Nephron progenitor cell (in vitro differentiated cells): ENCODE data around the gene SLC43A1.

Experiments
- DNase-seq: peaks from one replicate; pipeline ENCODE4 v3.0.0; 2021
- H3K27ac Mint-ChIP-seq: 2 replicates; pipeline ENCODE4 v1.8.0; 2021; ENCODE audit warnings: mild to moderate bottlenecking, moderate library complexity, mixed read lengths
- H3K27me3 Mint-ChIP-seq: 2 replicates; pipeline ENCODE4 v1.8.0; 2021; ENCODE audit warnings: mild to moderate bottlenecking, low read depth, mixed read lengths; ENCODE audit not compliant: poor library complexity
- H3K36me3 Mint-ChIP-seq: 2 replicates; pipeline ENCODE4 v1.8.0; 2021; ENCODE audit warnings: low read depth, mixed read lengths
- H3K4me1 Mint-ChIP-seq: 2 replicates; pipeline ENCODE4 v1.8.0; 2021; ENCODE audit warnings: mixed read lengths
- H3K4me3 Mint-ChIP-seq: 2 replicates; pipeline ENCODE4 v1.8.0; 2021; ENCODE audit warnings: mild to moderate bottlenecking, moderate library complexity, mixed read lengths
- H3K9me3 Mint-ChIP-seq: 2 replicates; pipeline ENCODE4 v1.8.0; 2021; ENCODE audit warnings: mild to moderate bottlenecking, moderate library complexity, mixed read lengths
- CTCF ChIP-seq: fragments of 200-600 bp; sonication (generic); IDR thresholded peaks from 2 replicates; pipeline ENCODE4 v1.5.0; 2021; ENCODE audit warnings: antibody characterized with exemption

The SLC43A1 gene

GRCh38 chr11:57473285-57473841 is 42.1 kb downstream of the SLC43A1 start:
- Mint-ChIP-seq H3K4me1 (peaks cover 26% of the 10 kb centered on the region), H3K4me3 (no peak overlapping the region), H3K9me3 (no peaks in the 10 kb centered on the region), H3K36me3 (no peaks in the 10 kb centered on the region), H3K27ac (no peak overlapping the region), H3K27me3 (peaks cover 73% of the 10 kb centered on the region)
- no peak for TF ChIP-seq CTCF
- DNase-seq: no peak

- Mint-ChIP-seq H3K9me3 (no peaks in the 10 kb centered on the region), H3K27me3 (peaks cover 70% of the 10 kb centered on the region), H3K4me3 (no peak overlapping the region), H3K27ac (no peak overlapping the region), H3K36me3 (peaks cover 4% of the 10 kb centered on the region), H3K4me1 (peaks cover 12% of the 10 kb centered on the region)
- no peak for DNase-seq
- TF ChIP-seq CTCF: no peak
Observed at GRCh38 chr11:57471496-57471895, 44.0 kb downstream of the SLC43A1 start.

DNA sequence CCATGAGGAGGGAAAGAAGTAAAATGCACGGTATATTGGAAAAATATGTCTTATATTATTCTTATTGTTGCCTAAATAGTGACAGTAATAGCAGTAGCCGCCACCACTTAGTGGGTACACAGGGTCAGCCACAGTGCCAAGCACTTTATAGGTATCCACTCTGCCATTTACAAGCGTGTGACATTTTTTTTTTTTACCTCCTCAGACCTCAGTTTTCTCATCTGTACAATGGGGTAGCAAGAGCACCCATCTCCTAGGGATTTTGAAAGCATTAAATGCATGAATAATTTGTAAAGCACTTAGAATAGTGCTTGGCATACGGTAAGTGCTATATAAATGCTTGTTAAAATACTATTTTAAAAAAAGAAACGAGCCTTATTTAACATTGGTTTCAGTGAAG is 46.2 kb downstream of the SLC43A1 start:
- Mint-ChIP-seq H3K4me1 (peaks cover 16% of the 10 kb centered on the region), H3K27ac (no peak overlapping the region), H3K27me3 (peaks cover 54% of the 10 kb centered on the region), H3K36me3 (peaks cover 4% of the 10 kb centered on the region), H3K4me3 (no peak overlapping the region), H3K9me3 (no peaks in the 10 kb centered on the region)
- DNase-seq: no peak
- TF ChIP-seq CTCF: no peak

DNA sequence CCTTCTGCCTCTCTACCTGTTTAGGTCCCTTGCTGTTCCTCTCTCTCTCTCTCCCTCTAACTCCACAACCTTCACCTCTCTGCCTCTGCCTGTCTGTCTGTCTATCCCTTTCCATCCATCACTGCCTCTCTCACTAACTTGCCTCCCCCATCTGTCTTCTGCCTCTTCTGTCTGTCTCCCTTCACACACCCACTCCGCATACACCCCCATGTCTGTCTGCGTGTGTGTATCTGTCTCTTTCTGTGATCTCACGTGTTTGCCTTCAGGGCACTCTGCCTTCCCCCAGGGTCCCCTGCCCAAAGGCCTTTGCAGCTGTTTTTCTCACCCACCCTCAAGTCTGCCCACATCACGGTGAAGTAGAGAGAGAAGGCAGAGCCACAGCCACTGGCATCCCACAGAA is 47.2 kb downstream of the SLC43A1 start:
- H3K4me3 Mint-ChIP-seq: no peak overlapping the region
- no peak overlapping the region for H3K27ac Mint-ChIP-seq
- no peak for TF ChIP-seq CTCF
- DNase-seq: no peak
- H3K4me1 Mint-ChIP-seq: peaks cover 16% of the 10 kb centered on the region
- peaks cover 4% of the 10 kb centered on the region for H3K36me3 Mint-ChIP-seq
- peaks cover 53% of the 10 kb centered on the region for H3K27me3 Mint-ChIP-seq
- no peaks in the 10 kb centered on the region for H3K9me3 Mint-ChIP-seq

DNA sequence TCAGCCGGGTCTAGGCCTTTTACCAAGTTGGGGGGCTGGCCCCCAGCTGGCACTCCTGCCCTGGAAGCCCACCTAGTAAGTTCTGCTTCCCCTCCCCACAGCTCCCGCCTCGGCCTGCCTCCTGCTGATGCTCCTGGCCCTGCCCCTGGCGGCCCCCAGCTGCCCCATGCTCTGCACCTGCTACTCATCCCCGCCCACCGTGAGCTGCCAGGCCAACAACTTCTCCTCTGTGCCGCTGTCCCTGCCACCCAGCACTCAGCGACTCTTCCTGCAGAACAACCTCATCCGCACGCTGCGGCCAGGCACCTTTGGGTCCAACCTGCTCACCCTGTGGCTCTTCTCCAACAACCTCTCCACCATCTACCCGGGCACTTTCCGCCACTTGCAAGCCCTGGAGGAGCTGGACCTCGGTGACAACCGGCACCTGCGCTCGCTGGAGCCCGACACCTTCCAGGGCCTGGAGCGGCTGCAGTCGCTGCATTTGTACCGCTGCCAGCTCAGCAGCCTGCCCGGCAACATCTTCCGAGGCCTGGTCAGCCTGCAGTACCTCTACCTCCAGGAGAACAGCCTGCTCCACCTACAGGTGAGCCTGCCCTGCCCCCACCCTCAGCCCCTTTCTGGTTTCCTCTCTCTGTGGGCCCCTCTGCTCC is 47.9 kb downstream of the SLC43A1 start:
- no peaks in the 10 kb centered on the region for H3K9me3 Mint-ChIP-seq
- no peak for DNase-seq
- no peak overlapping the region for H3K27ac Mint-ChIP-seq
- TF ChIP-seq CTCF: no peak
- H3K4me3 Mint-ChIP-seq: no peak overlapping the region
- peaks cover 55% of the 10 kb centered on the region for H3K27me3 Mint-ChIP-seq
- peaks cover 20% of the 10 kb centered on the region for H3K4me1 Mint-ChIP-seq
- peaks cover 4% of the 10 kb centered on the region for H3K36me3 Mint-ChIP-seq

DNA sequence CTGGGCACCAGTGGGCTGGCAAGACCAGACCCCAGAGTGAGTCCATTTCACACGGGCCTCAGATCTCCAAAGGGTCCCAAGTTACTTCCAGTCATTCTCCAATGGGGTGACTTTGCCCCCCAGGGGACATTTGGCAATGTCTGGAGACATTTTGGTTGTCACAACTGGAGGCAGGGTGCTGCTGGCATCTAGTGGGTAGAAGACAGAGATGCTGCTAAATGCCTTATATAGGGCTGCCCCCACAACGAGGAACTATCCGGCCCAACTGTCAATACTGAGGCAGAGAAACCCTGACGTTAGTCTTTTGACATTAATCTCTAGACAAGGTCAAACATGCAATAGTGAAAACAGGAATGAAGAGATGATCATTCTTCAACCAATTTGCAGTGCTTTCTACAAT is 48.8 kb downstream of the SLC43A1 start:
- DNase-seq: no peak
- peaks cover 25% of the 10 kb centered on the region for H3K4me1 Mint-ChIP-seq
- no peak overlapping the region for H3K4me3 Mint-ChIP-seq
- peaks cover 4% of the 10 kb centered on the region for H3K36me3 Mint-ChIP-seq
- peaks cover 61% of the 10 kb centered on the region for H3K27me3 Mint-ChIP-seq
- no peak for TF ChIP-seq CTCF
- H3K27ac Mint-ChIP-seq: no peak overlapping the region
- no peaks in the 10 kb centered on the region for H3K9me3 Mint-ChIP-seq
